Fibroblast of the aortic adventitia (primary cell): ENCODE data around the gene SLFN14. TPM values are rescaled to one million over a fixed set of nuclear protein-coding genes. Genes with fewer than 3 reads are reported as not detected.
"Not testable (repeated sequence)": the region's sequence is repeated elsewhere in the genome, so short reads cannot be mapped to it uniquely, and the experiment has no call there.

ENCODE experiments used
- DNase-seq: peaks from one replicate; pipeline ENCODE4 v3.0.0-alpha.2; 2010; ENCODE audit warnings: low read depth
- H3K4me3 ChIP-seq: 2 replicates; pipeline ENCODE4 v1.5.1; 2011; ENCODE audit warnings: low read depth, mild to moderate bottlenecking, control low read depth, low read length, moderate library complexity
- total RNA-seq: library from RNA; depleted of rRNA; stranded (reverse); fragments of >200 nt; gene quantifications from 2 replicates; pipeline ENCODE4 v1.2.3, GENCODE V29; 2012; ENCODE audit warnings: low replicate concordance
- TF ChIP-seq, protein P1 (sequence below): IDR thresholded peaks from 2 replicates; pipeline ENCODE4 v1.5.1; 2011; ENCODE audit warnings: mild to moderate bottlenecking, low read length, control low read depth, inconsistent platforms; ENCODE audit not compliant: insufficient read depth

The SLFN14 gene
- total RNA-seq, 1 donor: not detected

GRCh38 chr17:35529866-35530265, 30.8 kb downstream of the SLFN14 start:
- TF ChIP-seq, protein P1, sequence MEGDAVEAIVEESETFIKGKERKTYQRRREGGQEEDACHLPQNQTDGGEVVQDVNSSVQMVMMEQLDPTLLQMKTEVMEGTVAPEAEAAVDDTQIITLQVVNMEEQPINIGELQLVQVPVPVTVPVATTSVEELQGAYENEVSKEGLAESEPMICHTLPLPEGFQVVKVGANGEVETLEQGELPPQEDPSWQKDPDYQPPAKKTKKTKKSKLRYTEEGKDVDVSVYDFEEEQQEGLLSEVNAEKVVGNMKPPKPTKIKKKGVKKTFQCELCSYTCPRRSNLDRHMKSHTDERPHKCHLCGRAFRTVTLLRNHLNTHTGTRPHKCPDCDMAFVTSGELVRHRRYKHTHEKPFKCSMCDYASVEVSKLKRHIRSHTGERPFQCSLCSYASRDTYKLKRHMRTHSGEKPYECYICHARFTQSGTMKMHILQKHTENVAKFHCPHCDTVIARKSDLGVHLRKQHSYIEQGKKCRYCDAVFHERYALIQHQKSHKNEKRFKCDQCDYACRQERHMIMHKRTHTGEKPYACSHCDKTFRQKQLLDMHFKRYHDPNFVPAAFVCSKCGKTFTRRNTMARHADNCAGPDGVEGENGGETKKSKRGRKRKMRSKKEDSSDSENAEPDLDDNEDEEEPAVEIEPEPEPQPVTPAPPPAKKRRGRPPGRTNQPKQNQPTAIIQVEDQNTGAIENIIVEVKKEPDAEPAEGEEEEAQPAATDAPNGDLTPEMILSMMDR: no peak
- DNase-seq: no peak
- no peak overlapping the region for H3K4me3 ChIP-seq

DNA sequence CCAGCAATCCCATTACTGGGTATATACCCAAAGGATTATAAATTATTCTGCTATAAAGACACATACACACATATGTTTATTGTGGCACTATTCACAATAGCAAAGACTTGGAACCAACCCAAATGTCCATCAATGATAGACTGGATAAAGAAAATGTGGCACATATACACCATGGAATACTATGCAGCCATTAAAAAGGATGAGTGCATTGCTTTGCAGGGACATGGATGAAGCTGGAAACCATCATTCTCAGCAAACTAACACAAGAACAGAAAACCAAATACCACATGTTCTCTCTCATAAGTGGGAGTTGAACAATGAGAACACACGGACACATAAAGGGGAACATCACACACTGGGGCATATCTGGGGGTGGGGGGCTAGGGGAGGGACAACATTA, 31.3 kb downstream of the SLFN14 start:
- DNase-seq, H3K4me3 ChIP-seq: not testable (repeated sequence)

DNA sequence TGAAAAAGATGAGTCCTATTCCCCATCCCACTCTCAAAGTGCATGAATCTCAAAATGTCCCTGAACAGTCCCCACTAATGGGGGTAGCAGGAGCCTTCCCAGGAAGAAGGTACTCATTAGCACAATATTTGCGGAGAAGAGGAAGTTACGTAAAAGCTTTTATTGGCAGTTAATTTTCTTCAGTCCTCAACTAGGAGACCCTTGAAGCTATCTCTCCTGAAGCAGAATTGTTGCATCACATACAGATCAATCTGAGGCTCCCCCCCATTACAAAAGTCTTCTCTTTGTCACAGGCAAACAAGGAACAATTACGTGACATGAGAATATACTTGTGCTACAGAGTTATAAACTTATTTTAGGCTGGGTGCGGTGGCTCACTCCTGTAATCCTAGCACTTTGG, 37.3 kb downstream of the SLFN14 start:
- TF ChIP-seq, protein P1: no peak
- DNase-seq: no peak
- H3K4me3 ChIP-seq: no peak overlapping the region

DNA sequence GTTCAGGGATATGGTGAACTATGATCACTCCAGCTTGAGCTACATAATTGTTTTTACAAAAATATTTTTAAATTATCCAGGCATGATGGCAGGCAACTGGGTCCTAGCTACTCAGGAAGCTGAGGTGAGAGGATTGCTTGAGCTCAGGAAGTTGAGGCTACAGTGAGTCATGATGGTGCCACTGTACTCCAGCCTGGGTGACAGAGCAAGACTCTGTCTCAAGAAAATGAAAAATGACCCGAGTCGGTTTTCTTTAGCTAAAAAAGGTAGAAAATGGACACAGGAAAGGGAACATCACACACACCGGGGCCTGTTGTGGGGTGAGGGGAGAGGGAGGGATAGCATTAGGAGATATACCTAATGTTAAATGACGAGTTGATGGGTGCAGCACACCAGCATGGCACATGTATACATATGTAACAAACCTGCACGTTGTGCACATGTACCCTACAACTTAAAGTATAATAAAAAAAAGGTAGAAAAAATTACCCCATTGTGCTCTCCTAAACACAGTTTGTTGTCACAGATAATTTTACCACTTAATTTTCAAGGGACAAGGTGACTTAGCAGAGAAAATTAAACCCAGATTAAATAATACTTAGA, 38.9 kb downstream of the SLFN14 start:
- not testable (repeated sequence) for H3K4me3 ChIP-seq, DNase-seq

- H3K4me3 ChIP-seq: no peak overlapping the region
- TF ChIP-seq, protein P1: no peak
- no peak for DNase-seq
These were observed 39.5 kb downstream of the SLFN14 start for GRCh38 chr17:35521150-35521549.

DNA sequence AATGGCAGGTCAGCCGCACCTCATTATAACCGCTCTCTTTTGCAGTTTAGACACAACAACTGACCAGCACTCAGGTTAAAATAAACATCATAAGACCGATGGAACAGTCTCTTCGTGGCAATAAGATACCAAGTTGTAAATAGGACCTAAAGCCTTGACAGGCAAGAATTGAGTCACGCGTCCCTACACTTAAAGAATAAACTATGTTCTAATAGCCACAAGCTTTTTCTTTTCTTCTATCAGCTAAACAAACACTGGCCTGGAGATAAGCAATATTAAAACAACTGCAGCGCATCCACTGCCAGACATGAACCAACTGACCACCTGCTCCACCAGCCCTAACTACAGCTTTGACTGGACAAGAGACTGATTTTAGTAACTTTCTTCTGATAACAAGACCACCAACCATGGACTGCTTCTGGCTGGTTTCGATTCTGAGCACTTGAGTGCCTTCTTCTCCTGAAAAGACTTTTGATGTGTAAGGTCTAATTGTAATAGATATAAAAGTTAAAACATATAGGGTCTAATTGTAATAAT, 40.6 kb downstream of the SLFN14 start:
- H3K4me3 ChIP-seq: no peak overlapping the region
- TF ChIP-seq, protein P1: no peak
- DNase-seq: no peak

DNA sequence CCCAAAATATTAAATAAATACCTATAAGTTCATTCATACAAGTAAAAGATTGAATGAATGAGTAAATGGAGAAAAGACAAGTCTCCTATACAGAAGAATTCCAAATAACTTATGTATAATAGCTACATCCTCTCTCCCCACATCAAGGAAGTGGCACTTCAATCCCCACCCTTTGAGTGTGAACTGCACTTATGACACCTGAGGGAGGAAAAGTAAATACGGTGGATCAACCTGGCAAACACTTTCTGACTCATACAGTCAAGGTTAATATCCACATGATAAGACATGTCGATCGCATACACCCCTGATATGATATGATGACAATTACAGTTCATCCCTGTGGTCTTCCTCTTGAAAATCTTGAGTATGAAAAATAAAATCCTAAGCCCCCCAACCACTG, 41.2 kb downstream of the SLFN14 start:
- DNase-seq: no peak
- TF ChIP-seq, protein P1: no peak
- no peak overlapping the region for H3K4me3 ChIP-seq

GRCh38 chr17:35518431-35518830, 42.2 kb downstream of the SLFN14 start:
- not testable (repeated sequence) for H3K4me3 ChIP-seq, DNase-seq

GRCh38 chr17:35515027-35515426, 45.6 kb downstream of the SLFN14 start:
- TF ChIP-seq, protein P1: no peak
- H3K4me3 ChIP-seq: no peak overlapping the region
- no peak for DNase-seq
